AG04450 (cell line): Measurements from ENCODE around the gene MYLK2. TPM values are rescaled to one million over a fixed set of nuclear protein-coding genes. Genes with fewer than 3 reads are reported as not detected.
A peak's percentile ranks its signal among the peaks of the same experiment; 100 is the strongest.

Experiments used
- CTCF ChIA-PET: fragments of 300-600, 350-600 bp; formaldehyde crosslinking; extraction: SDS; loops from one replicate; lab custom pipeline; 2022; ENCODE audit warnings: antibody characterized with exemption, inconsistent platforms; lab: Charles Lee
- POLR2A ChIA-PET: fragments of 350-600 bp; formaldehyde crosslinking; extraction: SDS; loops from one replicate; lab custom pipeline; 2021; ENCODE audit warnings: antibody characterized with exemption, inconsistent platforms; lab: Yijun Ruan, JAX
- DNase-seq: peaks from one replicate; pipeline ENCODE4 v3.0.0-alpha.2; 2011; ENCODE audit warnings: low read depth, low spot score
- H3K27ac ChIP-seq: one replicate; pipeline ENCODE4 v1.5.1; 2012; ENCODE audit warnings: low read depth, low read length, control low read depth
- H3K27me3 ChIP-seq: one replicate; pipeline ENCODE4 v1.6.0; 2012; ENCODE audit warnings: low read length; ENCODE audit not compliant: control insufficient read depth, insufficient read depth
- H3K4me3 ChIP-seq: 2 replicates; pipeline ENCODE4 v1.5.1; 2011; ENCODE audit warnings: mild to moderate bottlenecking, low read depth, low read length, control low read depth
- H3K9me3 ChIP-seq: 2 replicates; pipeline ENCODE4 v1.5.1; 2012; ENCODE audit warnings: low read length; ENCODE audit not compliant: control insufficient read depth, insufficient read depth
- CTCF ChIP-seq: IDR thresholded peaks from 2 replicates; pipeline ENCODE4 v1.5.1; 2011; ENCODE audit warnings: low read depth, low read length, control low read depth, inconsistent platforms
- polyA plus RNA-seq: library from polyadenylated mRNA; depleted of rRNA; stranded (reverse); fragments of >200 nt; gene quantifications from 2 replicates; pipeline ENCODE4 v1.2.3, GENCODE V29; 2011

Gene MYLK2
- polyA plus RNA-seq, 1 experiment, result not detected

DNA sequence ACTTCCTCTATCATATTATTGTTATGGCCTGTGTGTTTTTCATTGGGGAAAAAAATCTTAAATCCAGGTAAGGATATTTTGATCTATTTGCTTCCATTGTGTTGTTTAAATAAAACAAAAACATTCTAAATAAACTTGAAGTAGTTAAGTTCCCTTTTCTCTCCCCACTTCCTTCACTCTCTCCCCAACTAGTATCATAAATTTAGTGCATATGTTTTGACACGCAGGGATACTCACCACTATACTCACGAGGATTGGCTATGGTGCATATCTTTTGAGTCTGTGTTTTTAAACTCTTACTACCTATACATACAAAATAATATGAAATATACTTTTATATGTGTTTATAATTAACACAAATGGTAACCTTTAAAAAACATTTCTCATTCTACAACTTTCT lies 56.5 kb downstream of the MYLK2 start:
- CTCF ChIA-PET, result no interaction called here
- POLR2A ChIA-PET, result no interaction called here
- no peaks in the 10 kb centered on the region for H3K9me3 ChIP-seq
- no peak overlapping the region for H3K4me3 ChIP-seq
- TF ChIP-seq CTCF, result no peak
- no peak overlapping the region for H3K27ac ChIP-seq
- DNase-seq, result no peak
- peaks cover 26% of the 10 kb centered on the region for H3K27me3 ChIP-seq

DNA sequence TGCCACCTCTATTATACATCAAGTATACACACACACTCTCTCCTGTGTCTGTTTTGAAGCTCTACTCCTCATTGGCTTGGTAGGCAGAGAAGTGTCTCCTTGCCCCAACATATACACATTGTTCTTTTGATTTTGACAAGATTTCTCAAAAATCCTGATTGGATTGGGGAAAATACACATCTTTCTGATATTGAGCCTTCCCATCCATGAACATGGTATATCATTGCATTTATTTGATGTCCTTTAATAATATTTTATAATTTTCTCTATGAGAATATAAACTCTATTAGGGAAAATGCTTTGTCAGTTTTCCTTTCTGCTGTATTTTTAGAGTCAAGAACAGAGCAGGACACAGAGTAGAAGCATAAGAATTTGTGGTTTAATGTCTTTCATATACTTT lies 58.5 kb downstream of the MYLK2 start:
- CTCF ChIA-PET, result no interaction called here
- POLR2A ChIA-PET, result no interaction called here
- H3K27me3 ChIP-seq, result peaks cover 7% of the 10 kb centered on the region
- no peaks in the 10 kb centered on the region for H3K9me3 ChIP-seq
- no peak for DNase-seq
- no peak overlapping the region for H3K27ac ChIP-seq
- no peak for TF ChIP-seq CTCF
- no peak overlapping the region for H3K4me3 ChIP-seq

DNA sequence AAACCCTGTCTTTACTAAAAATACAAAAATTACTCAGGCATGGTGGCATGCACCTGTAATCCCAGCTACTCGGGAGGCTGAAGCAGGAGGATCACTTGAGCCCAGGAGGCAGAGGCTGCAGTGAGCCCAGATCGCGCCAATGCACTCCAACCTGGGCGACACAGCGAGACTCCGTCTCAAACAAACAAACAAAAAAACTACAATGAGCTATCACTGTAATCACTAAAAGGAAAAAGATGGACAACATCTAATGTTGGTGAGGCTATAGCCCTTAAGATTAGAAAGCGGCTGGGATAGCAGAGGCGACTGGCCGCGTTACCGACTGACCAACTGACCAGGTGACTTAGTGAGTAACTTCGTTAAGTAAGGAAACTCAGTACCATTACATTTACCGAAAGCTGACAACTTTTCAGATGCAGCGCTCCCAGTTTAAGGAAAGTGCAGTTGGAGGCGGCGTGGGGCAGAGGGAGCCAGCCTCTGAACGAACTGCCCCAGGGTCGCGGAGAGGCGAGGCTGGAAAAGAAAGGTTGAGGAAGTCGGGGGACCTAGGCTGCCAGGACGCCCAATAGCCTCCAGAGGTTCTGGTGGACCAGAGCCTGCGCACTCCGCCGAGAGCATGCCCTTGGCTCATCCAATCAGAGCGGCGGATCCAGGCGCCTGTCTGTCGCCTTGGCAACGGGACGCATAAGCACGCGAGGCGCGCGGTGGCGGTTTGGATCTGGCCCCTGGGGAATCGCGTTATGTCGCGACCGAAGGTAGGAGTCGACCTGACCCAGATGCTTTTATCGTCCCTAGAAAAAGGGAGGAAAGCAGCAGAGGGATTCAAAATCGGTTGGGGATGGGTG lies 60.2 kb downstream of the MYLK2 start:
- ChIA-PET POLR2A (interaction anchor here (1.0 kb wide), 1 partner anchor 73 kb away, joined by 3 read pairs; the partner anchor contains the start of gene PDRG1), CTCF (interaction anchor here (0.7 to 4.7 kb wide), 5 partner anchors 27 to 155 kb away, joined by 3 to 18 read pairs (median 3); partner anchors contain the start of gene PDRG1)
- H3K27ac ChIP-seq, result no peak overlapping the region

DNA sequence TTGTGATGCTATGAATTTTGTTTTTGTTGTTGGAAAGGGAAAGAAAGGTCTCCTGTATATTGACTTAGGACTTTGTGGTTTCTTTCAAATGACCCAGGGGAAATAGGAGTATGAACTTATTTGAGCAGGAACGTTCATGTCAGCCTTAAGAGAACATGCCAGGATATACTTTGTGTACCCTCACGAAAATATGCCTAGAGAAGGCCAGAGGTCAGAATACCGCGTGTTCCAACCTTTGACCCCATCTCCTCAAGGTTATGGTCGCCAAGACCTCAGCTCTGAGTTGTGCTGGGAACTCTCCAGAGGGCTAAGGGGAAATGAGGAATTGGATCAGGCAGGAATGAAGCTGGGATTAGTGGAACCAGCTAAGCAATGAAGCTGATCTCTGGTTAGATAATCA lies 62.8 kb downstream of the MYLK2 start:
- POLR2A ChIA-PET, result no interaction called here
- Histone ChIP-seq H3K27ac (no peak overlapping the region), H3K9me3 (no peaks in the 10 kb centered on the region), H3K4me3 (no peak overlapping the region), H3K27me3 (peaks cover 2% of the 10 kb centered on the region)
- CTCF ChIA-PET, result interaction anchor here (4.7 kb wide), 1 partner anchor 70 kb away, joined by 18 read pairs; the partner anchor contains the start of gene PDRG1
- no peak for TF ChIP-seq CTCF
- DNase-seq, result no peak

More for the DNA sequence above, 60.2 kb downstream of the MYLK2 start:
- Histone ChIP-seq H3K9me3 (no peaks in the 10 kb centered on the region), H3K4me3 (peak overlapping the region; percentile 79), H3K27me3 (no peaks in the 10 kb centered on the region)
- peak; percentile 84 for DNase-seq
- no peak; the same call in 1 of the 2 replicates for TF ChIP-seq CTCF

- no peak for DNase-seq
- CTCF ChIA-PET, result no interaction called here
- Histone ChIP-seq H3K9me3 (no peaks in the 10 kb centered on the region), H3K27me3 (peaks cover 7% of the 10 kb centered on the region), H3K27ac (no peak overlapping the region), H3K4me3 (no peak overlapping the region)
- POLR2A ChIA-PET, result no interaction called here
- no peak for TF ChIP-seq CTCF
Measured at GRCh38 chr20:31883829-31884228, 64.7 kb downstream of the MYLK2 start.
